HepG2 (cell line): ENCODE measurements around the gene MEGF11.

Source experiments
- KLF16 ChIP-seq, 2 experiments: sonication (generic) in 1 of 2; formaldehyde crosslinking in 1 of 2; IDR thresholded peaks; 2 replicates each; pipeline versions ENCODE4 v1.6.1 to v1.8.0; 2016 to 2023; ENCODE audit warnings: missing genetic modification reagents in 2 of 2, missing compliant biosample characterization in 1 of 2
- MTA3 ChIP-seq: sonication (generic); formaldehyde crosslinking; IDR thresholded peaks from 2 replicates; pipeline ENCODE4 v1.4.0; 2020; ENCODE audit warnings: missing genetic modification reagents
- MTF1 ChIP-seq: sonication (generic); formaldehyde crosslinking; IDR thresholded peaks from 2 replicates; pipeline ENCODE4 v1.5.0; 2020; ENCODE audit warnings: missing genetic modification reagents
- POLR2A ChIP-seq, 2 experiments: IDR thresholded peaks; 2 replicates each; pipeline ENCODE4 v1.6.1; 2011; ENCODE audit warnings: low read depth in 2 of 2, low read length in 2 of 2, mild to moderate bottlenecking in 1 of 2, moderate library complexity in 1 of 2; ENCODE audit not compliant: insufficient read depth in 1 of 2
- POLR2AphosphoS2 ChIP-seq: IDR thresholded peaks from 2 replicates; pipeline ENCODE4 v1.6.1; 2011; ENCODE audit warnings: low read depth, low read length, improper control_type of control experiment
- SALL2 ChIP-seq: sonication (generic); formaldehyde crosslinking; IDR thresholded peaks from 2 replicates; pipeline ENCODE4 v1.8.1; 2023; ENCODE audit warnings: mild to moderate bottlenecking, missing genetic modification reagents, inconsistent platforms
- SIN3B ChIP-seq: fragments of 150-350 bp; IDR thresholded peaks from 2 replicates; pipeline ENCODE4 v1.6.1; 2014; ENCODE audit warnings: low read length
- TAF1 ChIP-seq: sonication (generic); formaldehyde crosslinking; IDR thresholded peaks from 2 replicates; pipeline ENCODE4 v1.4.0; 2020; ENCODE audit warnings: missing genetic modification reagents
- U2AF1 ChIP-seq: fragments of 200-400 bp; formaldehyde crosslinking; optimal IDR thresholded peaks from 2 replicates; pipeline ENCODE3; 2017; ENCODE audit warnings: mild to moderate bottlenecking, low read depth, low read length
- TF ChIP-seq, protein P1 (sequence below): sonication (generic); formaldehyde crosslinking; IDR thresholded peaks from 2 replicates; pipeline ENCODE4 v1.5.0; 2020; ENCODE audit warnings: mild to moderate bottlenecking, missing genetic modification reagents, moderate library complexity

- TF ChIP-seq, protein P1, sequence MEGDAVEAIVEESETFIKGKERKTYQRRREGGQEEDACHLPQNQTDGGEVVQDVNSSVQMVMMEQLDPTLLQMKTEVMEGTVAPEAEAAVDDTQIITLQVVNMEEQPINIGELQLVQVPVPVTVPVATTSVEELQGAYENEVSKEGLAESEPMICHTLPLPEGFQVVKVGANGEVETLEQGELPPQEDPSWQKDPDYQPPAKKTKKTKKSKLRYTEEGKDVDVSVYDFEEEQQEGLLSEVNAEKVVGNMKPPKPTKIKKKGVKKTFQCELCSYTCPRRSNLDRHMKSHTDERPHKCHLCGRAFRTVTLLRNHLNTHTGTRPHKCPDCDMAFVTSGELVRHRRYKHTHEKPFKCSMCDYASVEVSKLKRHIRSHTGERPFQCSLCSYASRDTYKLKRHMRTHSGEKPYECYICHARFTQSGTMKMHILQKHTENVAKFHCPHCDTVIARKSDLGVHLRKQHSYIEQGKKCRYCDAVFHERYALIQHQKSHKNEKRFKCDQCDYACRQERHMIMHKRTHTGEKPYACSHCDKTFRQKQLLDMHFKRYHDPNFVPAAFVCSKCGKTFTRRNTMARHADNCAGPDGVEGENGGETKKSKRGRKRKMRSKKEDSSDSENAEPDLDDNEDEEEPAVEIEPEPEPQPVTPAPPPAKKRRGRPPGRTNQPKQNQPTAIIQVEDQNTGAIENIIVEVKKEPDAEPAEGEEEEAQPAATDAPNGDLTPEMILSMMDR (CRISPR knock-in tag) = no peak
- TF ChIP-seq POLR2AphosphoS2 (no peak), MTF1 (CRISPR knock-in tag) (no peak), TAF1 (CRISPR knock-in tag) (no peak), MTA3 (CRISPR knock-in tag) (no peak), KLF16 (CRISPR knock-in tag; IDR thresholded peaks at IDR 0.05) (no peak), POLR2A (IDR thresholded peaks at IDR 0.05; ENCODE audit: insufficient read depth in 1 of 2, low read depth in 2 of 2, low read length in 2 of 2) (no peak), SALL2 (CRISPR knock-in tag) (no peak), U2AF1 (no peak), SIN3B (no peak)
These were observed 313.0 kb downstream of the MEGF11 start for GRCh38 chr15:65940618-65940909.
